HepG2 (cell line): Measurements from ENCODE around the gene PPP1R13L. TPM values are rescaled to one million over a fixed set of nuclear protein-coding genes. Genes with fewer than 3 reads are reported as not detected.

Source experiments
- ATAC-seq: fragments of 200-7000 bp; cut with Tn5 transposase; 3 replicates; pipeline ENCODE4 v1.9.1; 2020; ENCODE audit warnings: mild to moderate bottlenecking, moderate library complexity
- BruUV-seq: library from RNA; stranded (reverse); fragments of 400-500 nt; replicated peaks from 2 replicates; lab custom pipeline; 2021; lab: Mats Ljungman, UMichigan
- CTCF ChIA-PET: fragments of 300-600 bp; formaldehyde crosslinking; extraction: SDS; loops from one replicate; lab custom pipeline; 2021; ENCODE audit warnings: low total read pairs, inconsistent platforms, low intra/inter-chr PET ratio; lab: Yijun Ruan, JAX
- POLR2A ChIA-PET: fragments of 350-600 bp; sonication (Branson Sonifier 250); formaldehyde crosslinking; loops from one replicate; lab custom pipeline; 2020; ENCODE audit warnings: antibody characterized with exemption, inconsistent platforms; lab: Yijun Ruan, JAX
- DNase-seq: peaks from one replicate; pipeline ENCODE4 v3.0.0-alpha.2; 2015; ENCODE audit warnings: low spot score
- FAIRE-seq: peaks from 3 replicates; lab custom pipeline; 2011; peaks lifted over from hg19 to GRCh38; lab: Jason Lieb, UNC
- H2AFZ ChIP-seq: one replicate; pipeline ENCODE4 v1.6.1; 2011; ENCODE audit warnings: low read length, inconsistent platforms
- H3K27ac ChIP-seq: fragments of 300-600 bp; 3 replicates; pipeline ENCODE4 v1.8.0; 2011; ENCODE audit warnings: mixed run types, mild to moderate bottlenecking, mixed read lengths, low read length, inconsistent platforms; ENCODE audit not compliant: insufficient read depth; ENCODE audit errors: extremely low read length
- H3K27me3 ChIP-seq, 2 experiments: fragments of 200-600 bp in 1 of 2; 2 replicates in 1 of 2; 3 replicates in 1 of 2; pipeline versions ENCODE4 v1.6.0 to v1.8.0; 2011; ENCODE audit warnings: low read length in 2 of 2, mild to moderate bottlenecking in 2 of 2, moderate library complexity in 2 of 2, inconsistent platforms in 1 of 2; ENCODE audit not compliant: insufficient read depth in 2 of 2, control insufficient read depth in 1 of 2
- H3K36me3 ChIP-seq, 2 experiments: fragments of 200-600 bp in 1 of 2; replicated peaks in 1 of 2; 2 replicates in 1 of 2; 3 replicates in 1 of 2; pipeline versions ENCODE4 v1.5.1 to v1.8.0; 2011; ENCODE audit warnings: low read length in 2 of 2, inconsistent platforms in 1 of 2; ENCODE audit not compliant: insufficient read depth in 2 of 2, control insufficient read depth in 1 of 2
- H3K4me1 ChIP-seq: 2 replicates; pipeline ENCODE4 v1.5.1; 2012; ENCODE audit warnings: low read length, inconsistent platforms; ENCODE audit not compliant: insufficient read depth
- H3K4me2 ChIP-seq: 2 replicates; pipeline ENCODE4 v1.6.0; 2011; ENCODE audit warnings: low read depth, low read length, inconsistent platforms
- H3K4me3 ChIP-seq, 3 experiments: fragments of 200-600 bp in 1 of 3; sonication (generic), shearing (Covaris generic) in 1 of 3; replicated peaks in 1 of 3; 2 replicates each; pipeline ENCODE4 v1.5.1; 2011 to 2016; ENCODE audit warnings: low read length in 3 of 3, inconsistent platforms in 2 of 3, low read depth in 2 of 3, mild to moderate bottlenecking in 2 of 3, control low read depth in 1 of 3, mixed read lengths in 1 of 3; ENCODE audit not compliant: insufficient read depth in 1 of 3
- H3K79me2 ChIP-seq: one replicate; pipeline ENCODE4 v1.6.1; 2011; ENCODE audit warnings: low read length, inconsistent platforms; ENCODE audit not compliant: insufficient read depth
- H3K9ac ChIP-seq: 2 replicates; pipeline ENCODE4 v1.6.0; 2011; ENCODE audit warnings: mild to moderate bottlenecking, low read depth, low read length, inconsistent platforms; ENCODE audit not compliant: insufficient read depth
- H3K9me3 ChIP-seq: 2 replicates; pipeline ENCODE4 v1.5.1; 2012; ENCODE audit warnings: mild to moderate bottlenecking, low read length
- H4K20me1 ChIP-seq: 2 replicates; pipeline ENCODE4 v1.6.0; 2011; ENCODE audit warnings: inconsistent platforms, mild to moderate bottlenecking, low read length, moderate library complexity; ENCODE audit not compliant: insufficient read depth
- ARID2 ChIP-seq: sonication (generic); formaldehyde crosslinking; IDR thresholded peaks from 2 replicates; pipeline ENCODE4 v1.8.1; 2022; ENCODE audit warnings: mild to moderate bottlenecking, missing genetic modification reagents, borderline replicate concordance
- FOXJ3 ChIP-seq: sonication (generic); formaldehyde crosslinking; IDR thresholded peaks from 2 replicates; pipeline ENCODE4 v1.4.0; 2020; ENCODE audit warnings: missing genetic modification reagents, mild to moderate bottlenecking, borderline replicate concordance
- JDP2 ChIP-seq: sonication (generic); formaldehyde crosslinking; IDR thresholded peaks from 2 replicates; pipeline ENCODE4 v1.8.1; 2022; ENCODE audit warnings: missing genetic modification reagents, borderline replicate concordance
- KDM1A ChIP-seq: IDR thresholded peaks from 2 replicates; pipeline ENCODE4 v1.6.1; 2016; ENCODE audit warnings: missing compliant biosample characterization
- LRRFIP1 ChIP-seq: sonication (generic); formaldehyde crosslinking; conservative IDR thresholded peaks from 2 replicates; pipeline ENCODE4 v1.4.0; 2020; ENCODE audit warnings: missing genetic modification reagents
- NFE2L1 ChIP-seq: sonication (generic); formaldehyde crosslinking; IDR thresholded peaks from 2 replicates; pipeline ENCODE4 v1.4.0; 2020; ENCODE audit warnings: missing genetic modification reagents, mild to moderate bottlenecking, borderline replicate concordance
- POLR2A ChIP-seq, 2 experiments: IDR thresholded peaks; 2 replicates each; pipeline ENCODE4 v1.6.1; 2011; ENCODE audit warnings: low read depth in 2 of 2, low read length in 2 of 2, mild to moderate bottlenecking in 1 of 2, moderate library complexity in 1 of 2; ENCODE audit not compliant: insufficient read depth in 1 of 2
- SKIL ChIP-seq: sonication (generic); formaldehyde crosslinking; IDR thresholded peaks from 2 replicates; pipeline ENCODE4 v1.8.0; 2022; ENCODE audit warnings: missing genetic modification reagents, mild to moderate bottlenecking, moderate library complexity, borderline replicate concordance
- SP140L ChIP-seq: sonication (generic); formaldehyde crosslinking; IDR thresholded peaks from 2 replicates; pipeline ENCODE4 v1.4.0; 2020; ENCODE audit warnings: missing genetic modification reagents, borderline replicate concordance
- ZBTB2 ChIP-seq: sonication (generic); formaldehyde crosslinking; IDR thresholded peaks from 2 replicates; pipeline ENCODE4 v1.8.0; 2022; ENCODE audit warnings: low read depth, missing genetic modification reagents
- ZNF337 ChIP-seq: sonication (generic); formaldehyde crosslinking; IDR thresholded peaks from 2 replicates; pipeline ENCODE4 v1.5.1; 2020; ENCODE audit warnings: missing genetic modification reagents, low read depth, mild to moderate bottlenecking, borderline replicate concordance
- ZNF354B ChIP-seq: sonication (generic); formaldehyde crosslinking; IDR thresholded peaks from 2 replicates; pipeline ENCODE4 v1.8.0; 2022; ENCODE audit warnings: mild to moderate bottlenecking, missing genetic modification reagents
- ZNF597 ChIP-seq: sonication (generic); formaldehyde crosslinking; IDR thresholded peaks from 2 replicates; pipeline ENCODE4 v1.5.0; 2020; ENCODE audit warnings: missing genetic modification reagents
- ZNF75D ChIP-seq: sonication (generic); formaldehyde crosslinking; IDR thresholded peaks from 2 replicates; pipeline ENCODE4 v1.8.1; 2023; ENCODE audit warnings: missing genetic modification reagents, mild to moderate bottlenecking, borderline replicate concordance
- WGBS: methylation state at CpG from one replicate; pipeline ENCODE4 v1.1.6; 2017; ENCODE audit warnings: low lambda C conversion rate; 5-methylcytosine and 5-hydroxymethylcytosine counted together
- in situ Hi-C: cut with HindIII; loops from 2 replicates; pipeline ENCODE4 v1.10.0; 2017; ENCODE audit warnings: low pct_unique_long_range_greater_than_20kb; ENCODE audit not compliant: extremely low pct_ligation_motif_present
- intact Hi-C: fragments of 100-400 bp; cut with micrococcal nuclease; formaldehyde crosslinking; loops from one replicate; pipeline ENCODE4 v1.10.0; 2022; ENCODE audit not compliant: unreplicated experiment
- polyA plus RNA-seq, 8 experiments: library from polyadenylated mRNA; depleted of rRNA in 3 of 8; stranded (reverse) in 7 of 8; unstranded in 1 of 8; fragments of >200 nt; fragmentation: Illumina TruSeq in 4 of 8; extraction: Trizol in 4 of 8; gene quantifications; 2 replicates each; pipeline versions ENCODE4 v1.2.1 to v1.2.3, GENCODE V29; 2011 to 2016; ENCODE audit warnings: low read depth in 4 of 8, missing spikeins in 1 of 8, mixed read lengths in 1 of 8; ENCODE audit not compliant: insufficient read depth in 1 of 8
- total RNA-seq, 5 experiments: library from RNA; depleted of rRNA; stranded (reverse); fragments of >200 nt; fragmentation: Illumina TruSeq; extraction: Trizol; gene quantifications; 2 replicates each; pipeline ENCODE4 v1.2.3, GENCODE V29; 2016; ENCODE audit warnings: low read depth in 1 of 5

PPP1R13L gene
- total and polyA plus RNA-seq, 2 of the 13 experiments (the other 11 are each of a cell fraction or from before 2014, with no cell fraction given), result 1.3 to 6.6 TPM

- TF ChIP-seq ARID2 (CRISPR knock-in tag) (0 out of 2 replicates have a peak, but pooled peaks have one; percentile 42), ZNF354B (0 out of 2 replicates have a peak, but pooled peaks have one; percentile 39), FOXJ3 (no peak)
Observed at GRCh38 chr19:45451850-45452387, 47.0 kb upstream of the PPP1R13L start (continued).

GRCh38 chr19:45451131-45451849 is 46.4 kb upstream of the PPP1R13L start:
- Histone ChIP-seq H3K27ac (peak overlapping the region; percentile 29), H3K79me2 (no peaks in the 10 kb centered on the region), H3K9me3 (no peaks in the 10 kb centered on the region), H3K4me1 (peaks cover 96% of the 10 kb centered on the region), H3K4me3 (peak overlapping the region; percentile 44 to 73 (median 65); a peak in 5 of 6 replicates), H3K36me3 (no peaks in the 10 kb centered on the region), H3K4me2 (peak overlapping the region; percentile 94), H3K27me3 (peaks cover 0 to 8% of the 10 kb centered on the region in 2 experiments; a peak in 4 of 5 replicates), H2AFZ (no peak overlapping the region), H4K20me1 (no peaks in the 10 kb centered on the region), H3K9ac (peak overlapping the region; percentile 88)
- DNase-seq, result no peak
- in situ Hi-C loops, result no loop called here
- no peak for FAIRE-seq
- no TSS peak for BruUV-seq
- ATAC-seq, result no peak
- CTCF ChIA-PET, result no interaction called here
- POLR2A ChIA-PET, result interaction anchor here (2.9 kb wide), 1 partner anchor 18 kb away, joined by 8 read pairs; no protein-coding TSS in a partner anchor
- intact Hi-C loops, result no loop called here
- 5% methylated on average over 7 of the region's 28 CpGs for WGBS
- TF ChIP-seq ZNF597 (no peak), ZBTB2 (CRISPR knock-in tag) (no peak), NFE2L1 (no peak), POLR2A (IDR thresholded peaks at IDR 0.05; ENCODE audit: insufficient read depth in 1 of 2, low read depth in 2 of 2, low read length in 2 of 2) (peak in 1 of 2 experiments; percentile 36; a peak in 2 of 4 replicates), KDM1A (CRISPR knock-in tag) (no peak), ZNF337 (CRISPR knock-in tag) (no peak), ZNF75D (CRISPR knock-in tag) (no peak), SP140L (CRISPR knock-in tag) (no peak), LRRFIP1 (CRISPR knock-in tag) (no peak), SKIL (0 out of 2 replicates have a peak, but pooled peaks have one; percentile 18), JDP2 (CRISPR knock-in tag) (no peak)
